Neural progenitor cell (in vitro differentiated cells): Measurements from ENCODE around the gene KXD1.

Source experiments
- EZH2 ChIP-seq: fragments of 200-600 bp; sonication (generic); IDR thresholded peaks from 2 replicates; pipeline ENCODE4 v1.6.1; 2017; ENCODE audit warnings: antibody characterized with exemption, mild to moderate bottlenecking, moderate library complexity
- TF ChIP-seq, protein P1 (sequence below): fragments of 200-600 bp; sonication (generic); IDR thresholded peaks from 2 replicates; pipeline ENCODE4 v1.5.1; 2017; ENCODE audit warnings: antibody characterized with exemption, mild to moderate bottlenecking

DNA sequence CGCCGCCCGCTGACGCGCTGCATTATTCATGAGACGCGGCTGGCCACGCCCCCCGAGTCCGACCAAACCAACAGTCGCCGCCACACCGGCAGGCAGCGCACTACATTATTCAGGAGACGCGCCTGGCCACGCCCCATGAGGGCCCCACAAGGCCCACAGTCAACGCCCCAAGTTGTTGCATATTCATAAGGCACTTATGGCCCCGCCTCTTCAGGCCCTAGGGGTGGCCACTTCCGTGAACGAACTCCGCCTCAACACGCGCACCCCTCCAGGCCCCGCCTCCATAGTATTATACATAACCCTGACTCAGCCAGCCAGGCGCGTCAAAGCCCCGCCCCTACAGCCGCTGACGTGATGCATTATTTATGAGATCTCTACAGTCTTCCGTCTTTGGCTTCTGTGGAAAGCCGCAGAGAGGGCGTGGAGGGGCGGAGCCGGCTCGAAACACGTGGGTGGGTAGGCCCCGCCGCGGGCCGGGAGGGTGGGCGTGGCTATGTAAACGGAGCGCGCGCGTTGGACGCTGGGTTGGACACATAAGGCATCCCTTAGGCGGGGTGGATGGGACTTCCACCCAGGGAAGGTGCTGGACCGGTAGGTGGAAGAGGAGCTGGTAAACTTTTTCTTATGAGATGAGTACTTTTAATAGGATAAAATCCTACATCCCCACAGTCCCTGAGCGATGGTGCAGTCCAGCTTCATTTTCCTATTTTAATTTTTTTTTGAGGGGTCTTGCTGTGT lies 35.4 kb upstream of the KXD1 start:
- TF ChIP-seq, protein P1, sequence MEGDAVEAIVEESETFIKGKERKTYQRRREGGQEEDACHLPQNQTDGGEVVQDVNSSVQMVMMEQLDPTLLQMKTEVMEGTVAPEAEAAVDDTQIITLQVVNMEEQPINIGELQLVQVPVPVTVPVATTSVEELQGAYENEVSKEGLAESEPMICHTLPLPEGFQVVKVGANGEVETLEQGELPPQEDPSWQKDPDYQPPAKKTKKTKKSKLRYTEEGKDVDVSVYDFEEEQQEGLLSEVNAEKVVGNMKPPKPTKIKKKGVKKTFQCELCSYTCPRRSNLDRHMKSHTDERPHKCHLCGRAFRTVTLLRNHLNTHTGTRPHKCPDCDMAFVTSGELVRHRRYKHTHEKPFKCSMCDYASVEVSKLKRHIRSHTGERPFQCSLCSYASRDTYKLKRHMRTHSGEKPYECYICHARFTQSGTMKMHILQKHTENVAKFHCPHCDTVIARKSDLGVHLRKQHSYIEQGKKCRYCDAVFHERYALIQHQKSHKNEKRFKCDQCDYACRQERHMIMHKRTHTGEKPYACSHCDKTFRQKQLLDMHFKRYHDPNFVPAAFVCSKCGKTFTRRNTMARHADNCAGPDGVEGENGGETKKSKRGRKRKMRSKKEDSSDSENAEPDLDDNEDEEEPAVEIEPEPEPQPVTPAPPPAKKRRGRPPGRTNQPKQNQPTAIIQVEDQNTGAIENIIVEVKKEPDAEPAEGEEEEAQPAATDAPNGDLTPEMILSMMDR = no peak
- TF ChIP-seq EZH2 = no peak
